Measurements from ENCODE around the gene SLC12A4.
"Not testable (repeated sequence)": the region's sequence is repeated elsewhere in the genome, so short reads cannot be mapped to it uniquely, and the experiment has no call there.

The SLC12A4 gene

DNA sequence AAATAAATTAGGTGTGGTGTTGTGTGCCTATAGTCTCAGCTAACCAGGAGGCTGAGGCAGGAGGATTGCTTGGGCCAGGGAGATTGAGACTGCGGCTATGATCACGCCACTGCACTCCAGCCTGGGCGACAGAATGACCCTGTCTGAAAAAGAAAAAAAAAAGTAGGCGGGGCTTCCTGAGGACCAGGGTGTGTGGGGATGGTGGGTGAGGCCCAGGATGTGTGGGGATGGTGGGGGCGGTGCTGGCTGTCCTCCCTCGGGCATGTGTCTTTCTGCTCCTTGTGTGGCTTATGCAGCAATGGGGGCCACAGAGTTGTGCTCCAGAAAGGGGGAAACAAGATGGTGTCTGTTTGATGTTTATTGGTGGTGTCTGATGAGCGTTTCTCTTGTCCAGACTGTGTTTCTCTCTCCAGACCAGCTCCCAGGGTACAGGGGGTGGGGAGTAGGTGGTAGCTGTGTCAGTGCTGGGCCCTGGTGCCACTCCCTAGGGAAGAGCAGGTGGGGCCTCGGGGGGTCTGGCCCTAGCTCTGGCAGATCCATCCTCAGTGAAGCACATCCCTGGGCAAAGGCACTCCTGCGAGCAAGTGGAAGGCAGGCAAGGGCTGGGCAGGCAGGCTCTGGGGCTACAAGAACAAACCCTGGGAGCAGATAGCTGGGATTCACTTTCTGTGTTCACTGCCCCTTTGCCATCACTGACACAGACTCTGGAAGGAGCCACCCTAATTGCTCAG lies 26.8 kb downstream of the SLC12A4 start:
- DNase-seq (ENCODE audit: low spot score), result no peak

GRCh38 chr16:67940446-67941089 lies 27.9 kb downstream of the SLC12A4 start:
- DNase-seq (ENCODE audit: low spot score), result no peak

GRCh38 chr16:67939507-67940445 lies 28.7 kb downstream of the SLC12A4 start:
- DNase-seq (ENCODE audit: low spot score), result no peak

- not testable (repeated sequence) for DNase-seq (ENCODE audit: low spot score)
Observed at GRCh38 chr16:67937713-67938112, 30.7 kb downstream of the SLC12A4 start.

GRCh38 chr16:67936880-67937605 lies 31.4 kb downstream of the SLC12A4 start:
- DNase-seq (ENCODE audit: low spot score), result peak; percentile 97

DNA sequence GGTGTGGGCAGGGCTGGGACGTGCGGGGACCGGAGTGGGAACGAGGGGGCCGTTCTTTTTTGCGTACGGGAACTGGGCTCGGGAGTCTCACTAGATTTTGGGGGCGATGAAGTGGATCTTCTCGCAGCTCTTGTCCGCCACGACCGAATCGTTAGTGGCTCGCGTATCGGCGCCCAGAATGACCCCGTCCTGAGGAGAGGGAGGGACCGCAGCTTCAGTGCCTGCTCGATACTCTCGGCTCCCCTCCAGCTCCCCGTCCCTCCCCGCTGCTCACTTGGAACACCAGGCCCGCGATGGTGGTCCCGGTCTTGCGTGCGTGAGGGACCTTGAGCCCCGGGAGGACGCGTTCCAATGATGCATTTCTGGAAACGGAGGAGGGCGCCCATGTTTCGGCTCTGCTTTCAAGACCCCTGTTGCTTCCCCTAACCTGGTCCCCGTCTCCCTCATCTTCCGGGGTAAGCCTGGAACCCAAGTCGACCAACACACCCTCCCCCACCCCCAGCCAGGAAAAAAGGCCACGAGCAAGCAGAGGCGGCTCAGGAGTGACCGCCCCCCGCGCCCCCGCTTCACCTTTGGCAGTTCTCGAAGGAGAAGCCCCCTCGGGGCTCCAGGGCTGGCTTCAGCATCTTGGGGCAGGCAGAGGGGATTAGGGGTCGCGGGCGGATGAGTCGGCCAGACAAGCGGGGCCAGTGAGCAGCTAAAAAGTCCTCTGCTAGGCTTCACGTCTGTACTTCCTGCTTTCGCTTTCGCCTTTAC lies 32.1 kb downstream of the SLC12A4 start, which contains the start of gene PSMB10:
Gene PSMB10 (minus strand): TSS at position 727 of the 756 bp plus-strand sequence. CDS start 101 bp downstream, at position 626.
- DNase-seq (ENCODE audit: low spot score), result peak; percentile 74

GRCh38 chr16:67935402-67936123 lies 32.9 kb downstream of the SLC12A4 start:
- DNase-seq (ENCODE audit: low spot score), result peak; percentile 97

GRCh38 chr16:67935101-67935401 lies 33.4 kb downstream of the SLC12A4 start:
- DNase-seq (ENCODE audit: low spot score), result no peak

DNA sequence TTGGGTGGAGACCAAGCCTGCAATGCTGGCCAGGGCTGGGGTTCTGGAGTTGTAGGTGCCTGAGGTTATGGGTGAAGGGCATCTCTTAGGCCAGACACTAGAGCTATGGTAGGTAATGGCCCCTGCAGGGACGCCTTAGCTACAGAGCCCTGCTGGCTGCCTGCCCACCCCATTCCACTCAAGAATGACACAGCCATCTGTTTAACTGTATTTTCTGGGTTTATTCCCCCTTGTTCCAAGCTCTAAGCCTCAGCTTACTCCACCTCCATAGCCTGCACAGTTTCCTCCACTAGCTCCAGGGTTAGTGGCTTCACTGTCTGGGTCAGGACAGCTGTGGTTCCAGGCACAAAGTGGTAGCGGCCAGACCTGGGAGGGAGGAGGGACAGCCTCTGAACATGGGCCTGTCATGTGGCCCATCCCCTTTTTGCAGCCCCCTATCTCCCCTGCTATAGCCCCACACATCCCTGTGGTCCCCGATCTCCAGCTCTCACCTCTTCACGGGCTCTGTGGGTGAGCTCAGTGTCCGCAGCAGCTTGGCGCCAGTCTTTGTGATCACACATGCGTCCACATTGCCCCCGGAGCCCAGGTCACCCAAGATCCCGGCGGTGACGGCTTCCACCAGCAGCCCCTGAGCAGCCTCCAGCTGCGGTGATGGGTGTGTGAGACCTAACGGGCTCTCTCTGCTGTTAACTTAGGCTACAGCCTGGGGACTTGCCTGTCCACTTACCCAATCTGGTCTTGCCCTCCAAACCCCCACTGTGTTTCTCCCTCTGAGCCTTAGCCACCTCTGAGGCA lies 33.9 kb downstream of the SLC12A4 start:
- no peak for DNase-seq (ENCODE audit: low spot score)

DNA sequence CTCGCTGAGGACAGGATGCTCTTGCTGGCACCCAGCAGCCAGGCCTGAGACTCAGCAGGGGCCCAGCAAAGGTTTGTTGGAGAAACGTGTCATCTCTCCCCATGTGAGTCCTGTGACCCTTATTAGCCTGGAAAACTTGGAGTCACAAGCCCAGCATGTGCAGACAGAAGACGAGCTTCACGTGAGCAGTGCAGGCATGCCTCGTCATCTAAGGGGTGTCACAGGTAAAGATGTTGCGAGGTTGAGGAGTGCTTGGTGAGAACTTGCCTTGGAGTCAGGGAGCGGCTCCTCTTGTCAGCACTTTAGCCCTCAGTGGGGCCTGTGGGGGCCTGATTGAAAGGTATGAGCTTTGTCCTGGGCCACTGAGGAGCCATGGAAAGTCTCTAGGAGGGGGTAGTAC lies 34.6 kb downstream of the SLC12A4 start:
- DNase-seq (ENCODE audit: low spot score), result no peak

GRCh38 chr16:67932462-67932840 lies 36.0 kb downstream of the SLC12A4 start:
- no peak for DNase-seq (ENCODE audit: low spot score)

DNA sequence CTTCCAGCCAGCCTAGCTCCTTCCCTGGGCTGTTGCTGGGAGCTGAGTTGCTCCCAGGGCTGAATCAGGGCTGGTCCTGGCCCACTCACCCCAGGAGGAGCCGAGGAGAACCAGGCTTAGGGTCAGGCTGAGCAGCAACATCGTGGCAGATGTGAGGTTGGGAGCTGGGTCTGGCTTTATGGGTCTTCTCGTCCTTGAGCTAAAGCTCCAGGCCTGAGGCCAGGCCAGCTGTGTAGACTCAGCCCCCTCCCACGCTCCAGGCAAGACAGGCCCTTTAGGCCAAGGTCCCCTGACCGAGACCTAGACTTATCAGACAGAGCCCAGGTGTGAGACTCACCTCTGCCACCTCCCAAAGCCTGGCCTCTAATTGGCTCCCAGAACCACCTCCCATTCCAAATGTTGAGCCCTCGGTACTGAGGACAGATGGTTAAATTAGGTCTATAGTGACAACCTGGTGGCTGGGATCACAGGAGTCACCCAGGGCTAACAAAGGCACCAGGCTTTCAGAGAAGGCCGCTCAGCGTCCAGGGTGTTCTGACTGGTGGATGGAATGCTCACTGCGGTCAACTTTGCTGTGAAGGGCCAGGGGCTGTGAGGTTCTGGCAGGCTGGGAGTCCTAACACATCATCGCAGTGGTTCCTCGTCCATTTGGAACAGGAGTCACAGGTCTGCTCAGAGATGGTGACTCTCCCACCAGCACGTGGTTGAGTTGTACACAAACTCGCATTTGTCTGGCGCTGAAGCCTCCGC lies 36.5 kb downstream of the SLC12A4 start, which contains the start of gene CTRL:
Gene CTRL (minus strand): TSS at position 151 of the 750 bp plus-strand sequence. CDS start 10 bp downstream, at position 141.
- DNase-seq (ENCODE audit: low spot score), result no peak

- no peak for DNase-seq (ENCODE audit: low spot score)
Observed at GRCh38 chr16:67930678-67931211, 37.7 kb downstream of the SLC12A4 start.

DNA sequence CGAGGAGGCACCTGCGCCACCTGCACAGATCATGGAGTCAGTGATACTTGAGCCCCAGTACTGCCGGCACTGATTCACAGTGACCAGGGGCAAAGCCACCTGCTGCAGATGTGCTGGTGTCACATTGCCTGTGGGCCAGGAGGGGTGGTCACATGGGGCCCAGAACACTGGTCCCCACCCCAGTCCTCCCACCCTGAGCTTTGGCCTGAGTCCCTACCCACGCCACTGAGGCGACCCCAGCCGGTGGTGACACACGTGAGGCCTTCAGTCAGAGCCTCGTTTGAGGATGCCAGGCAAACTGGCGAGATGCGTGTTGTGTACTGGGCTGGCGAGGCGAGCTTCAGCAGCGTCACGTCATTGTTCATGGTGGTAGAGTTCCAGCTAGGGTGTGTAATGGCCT lies 38.2 kb downstream of the SLC12A4 start:
- DNase-seq (ENCODE audit: low spot score), result no peak

DNA sequence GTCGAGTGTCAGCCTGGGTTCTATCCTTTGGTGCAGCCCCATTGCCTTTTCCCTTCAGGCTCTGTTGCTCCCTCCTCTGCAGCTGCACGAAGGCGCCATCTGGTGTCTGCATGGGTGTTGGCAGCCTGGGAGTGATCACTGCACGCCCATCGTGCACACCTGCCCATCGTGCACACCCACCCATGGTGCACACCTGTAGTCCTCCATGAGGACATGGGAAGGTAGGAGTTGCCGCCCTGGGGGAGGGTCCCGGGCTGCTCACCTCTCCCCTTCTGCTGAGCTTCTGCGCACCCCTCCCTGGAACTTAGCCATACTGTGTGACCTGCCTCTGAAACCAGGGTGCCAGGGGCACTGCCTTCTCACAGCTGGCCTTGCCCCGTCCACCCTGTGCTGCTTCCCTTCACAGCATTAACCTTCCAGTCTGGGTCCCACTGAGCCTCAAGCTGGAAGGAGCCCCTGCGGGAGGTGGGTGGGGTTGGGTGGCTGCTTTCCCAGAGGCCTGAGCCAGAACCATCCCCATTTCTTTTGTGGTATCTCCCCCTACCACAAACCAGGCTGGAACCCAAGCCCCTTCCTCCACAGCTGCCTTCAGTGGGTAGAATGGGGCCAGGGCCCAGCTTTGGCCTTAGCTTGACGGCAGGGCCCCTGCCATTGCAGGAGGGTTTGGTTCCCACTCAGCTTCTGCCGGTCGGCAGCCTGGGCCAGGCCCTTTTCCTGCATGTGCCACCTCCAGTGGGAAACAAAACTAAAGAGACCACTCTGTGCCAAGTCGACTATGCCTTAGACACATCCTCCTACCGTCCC lies 39.7 kb downstream of the SLC12A4 start:
- DNase-seq (ENCODE audit: low spot score), result peak; percentile 86

- no peak for DNase-seq (ENCODE audit: low spot score)
Observed at GRCh38 chr16:67928147-67928546, 40.3 kb downstream of the SLC12A4 start.

DNA sequence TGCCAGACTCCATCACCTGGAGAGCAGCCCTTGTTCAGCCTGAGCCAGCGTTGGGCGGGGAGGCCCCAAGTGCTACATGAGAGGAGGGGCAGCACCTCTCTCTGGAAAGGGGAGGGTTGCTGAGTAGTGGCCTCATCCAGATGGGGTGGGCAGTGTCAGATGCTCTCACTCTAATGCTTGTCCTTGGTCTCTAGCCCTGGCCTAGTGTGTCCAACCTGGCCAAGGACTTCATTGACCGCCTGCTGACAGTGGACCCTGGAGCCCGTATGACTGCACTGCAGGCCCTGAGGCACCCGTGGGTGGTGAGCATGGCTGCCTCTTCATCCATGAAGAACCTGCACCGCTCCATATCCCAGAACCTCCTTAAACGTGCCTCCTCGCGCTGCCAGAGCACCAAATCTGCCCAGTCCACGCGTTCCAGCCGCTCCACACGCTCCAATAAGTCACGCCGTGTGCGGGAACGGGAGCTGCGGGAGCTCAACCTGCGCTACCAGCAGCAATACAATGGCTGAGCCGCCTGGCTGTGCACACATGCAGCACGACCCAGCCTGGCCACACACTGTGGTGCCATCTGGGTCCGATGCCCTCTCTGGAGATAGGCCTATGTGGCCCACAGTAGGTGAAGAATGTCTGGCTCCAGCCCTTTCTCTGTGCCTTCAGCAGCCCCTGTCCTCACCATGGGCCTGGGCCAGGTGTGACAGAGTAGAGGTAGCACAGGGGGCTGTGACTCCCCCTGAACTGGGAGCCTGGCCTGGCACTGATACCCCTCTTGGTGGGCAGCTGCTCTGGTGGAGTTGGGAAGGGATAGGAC lies 41.1 kb downstream of the SLC12A4 start:
- DNase-seq (ENCODE audit: low spot score), result no peak

All from NAMALWA (cell line).